K562 (cell line): ENCODE measurements around the gene ZNF343. TPM values are rescaled to one million over a fixed set of nuclear protein-coding genes. Genes with fewer than 3 reads are reported as not detected.

Experiments used
- BRD9 ChIP-seq: fragments of 450-650 bp; IDR thresholded peaks from 2 replicates; pipeline ENCODE4 v1.6.1; 2018; ENCODE audit warnings: low read depth; ENCODE audit not compliant: partially characterized antibody
- CHD1 ChIP-seq: fragments of 200-600 bp; sonication (generic); IDR thresholded peaks from one replicate; pipeline ENCODE4 v1.6.1; 2012; ENCODE audit warnings: mild to moderate bottlenecking, moderate library complexity, low read length, inconsistent platforms
- CTCF ChIP-seq, 3 experiments: IDR thresholded peaks in 2 of 3; conservative IDR thresholded peaks in 1 of 3; 2 replicates each; pipeline ENCODE4 v1.5.1; 2011 to 2012; ENCODE audit warnings: low read length in 3 of 3, mild to moderate bottlenecking in 3 of 3, control low read depth in 2 of 3, improper control_type of control experiment in 1 of 3, inconsistent platforms in 1 of 3, low read depth in 1 of 3, mixed read lengths in 1 of 3, moderate library complexity in 1 of 3; ENCODE audit not compliant: insufficient read depth in 2 of 3
- GABPB1 ChIP-seq: sonication (generic); formaldehyde crosslinking; IDR thresholded peaks from 2 replicates; pipeline ENCODE4 v1.8.0; 2022; ENCODE audit warnings: mild to moderate bottlenecking, missing genetic modification reagents
- HNRNPL ChIP-seq: fragments of 200-400 bp; formaldehyde crosslinking; IDR thresholded peaks from 2 replicates; pipeline ENCODE4 v1.6.1; 2017; ENCODE audit warnings: low read depth, mild to moderate bottlenecking, low read length
- MYC ChIP-seq, 2 experiments: fragments of 250-450 bp in 1 of 2; sonication (Bioruptor Pico) in 1 of 2; IDR thresholded peaks; 2 replicates each; pipeline versions ENCODE4 v1.5.1 to v1.6.1; 2012 to 2021; ENCODE audit warnings: low read depth in 2 of 2, borderline replicate concordance in 1 of 2, improper control_type of control experiment in 1 of 2, low read length in 1 of 2, mild to moderate bottlenecking in 1 of 2, moderate library complexity in 1 of 2
- RBM25 ChIP-seq: fragments of 200-400 bp; formaldehyde crosslinking; IDR thresholded peaks from 2 replicates; pipeline ENCODE4 v1.6.1; 2018; ENCODE audit warnings: low read length, low read depth, moderate library complexity; ENCODE audit not compliant: severe bottlenecking
- SREBF2 ChIP-seq: sonication (generic); formaldehyde crosslinking; IDR thresholded peaks from 2 replicates; pipeline ENCODE4 v1.4.0; 2020; ENCODE audit warnings: mild to moderate bottlenecking, missing genetic modification reagents
- VEZF1 ChIP-seq: fragments of 200-800 bp; sonication (Bioruptor generic); IDR thresholded peaks from 2 replicates; pipeline ENCODE4 v1.6.1; 2017; ENCODE audit warnings: missing genetic modification characterization, missing compliant biosample characterization
- ZBTB7A ChIP-seq: IDR thresholded peaks from 2 replicates; pipeline ENCODE4 v1.6.1; 2011; ENCODE audit warnings: low read depth, mild to moderate bottlenecking, low read length, moderate library complexity, borderline replicate concordance; ENCODE audit not compliant: control insufficient read depth
- ZNF318 ChIP-seq, 2 experiments: fragments of 450-650 bp; IDR thresholded peaks; 2 replicates each; pipeline ENCODE4 v1.6.1; 2016; ENCODE audit warnings: mild to moderate bottlenecking in 2 of 2, borderline replicate concordance in 1 of 2, low read depth in 1 of 2, moderate library complexity in 1 of 2
- polyA plus RNA-seq, 8 experiments: library from polyadenylated mRNA; depleted of rRNA in 4 of 8; stranded (reverse) in 5 of 8; unstranded in 3 of 8; fragments of >200 nt; fragmentation: Nextera tagmentation in 2 of 8; fragmentation: Illumina TruSeq in 1 of 8; extraction: Ambion mirVana in 2 of 8; extraction: Trizol in 1 of 8; gene quantifications; 2 replicates each; pipeline versions ENCODE4 v1.2.1 to v1.2.3, GENCODE V29; 2011 to 2014; ENCODE audit warnings: inconsistent platforms in 1 of 8, missing spikeins in 1 of 8
- total RNA-seq, 7 experiments: library from RNA; depleted of rRNA in 6 of 7; stranded (reverse); fragments of >200 nt in 6 of 7; fragmentation: Illumina TruSeq in 2 of 7; extraction: Trizol in 2 of 7; gene quantifications; 2 replicates each; pipeline versions ENCODE4 v1.2.1 to v1.2.3, GENCODE V29; 2011 to 2021; ENCODE audit warnings: low replicate concordance in 1 of 7
- TF ChIP-seq, protein P1 (sequence below), 2 experiments: fragments of 250-450 bp in 1 of 2; fragments of 450-650 bp in 1 of 2; sonication (Bioruptor Pico) in 1 of 2; IDR thresholded peaks; 2 replicates each; pipeline versions ENCODE4 v1.6.1 to v1.8.0; 2016 to 2021; ENCODE audit warnings: mild to moderate bottlenecking in 2 of 2, moderate library complexity in 2 of 2, missing compliant biosample characterization in 1 of 2, missing genetic modification characterization in 1 of 2

Gene ZNF343
- total and polyA plus RNA-seq, 9 of the 15 experiments (the other 6 are each of a cell fraction or from before 2014, with no cell fraction given) = 1.4 to 9.8 (median 6.4) TPM

- no peak for TF ChIP-seq ZNF318 (IDR thresholded peaks at IDR 0.05; ENCODE audit: borderline replicate concordance in 1 of 2, low read depth in 1 of 2)
- TF ChIP-seq, protein P1, sequence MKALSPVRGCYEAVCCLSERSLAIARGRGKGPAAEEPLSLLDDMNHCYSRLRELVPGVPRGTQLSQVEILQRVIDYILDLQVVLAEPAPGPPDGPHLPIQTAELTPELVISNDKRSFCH (CRISPR knock-in tag; IDR thresholded peaks at IDR 0.05) = no peak
- TF ChIP-seq, protein P1 (tag; IDR thresholded peaks at IDR 0.05) = peak; percentile 20; the same call in 1 of the 2 replicates
- no peak for TF ChIP-seq HNRNPL
- TF ChIP-seq BRD9 = peak; percentile 29
- no peak for TF ChIP-seq CTCF (IDR thresholded peaks at IDR 0.05 in 2 of 3, conservative IDR thresholded peaks at IDR 0.05 in 1 of 3; ENCODE audit: insufficient read depth in 2 of 3, low read depth in 1 of 3, low read length in 3 of 3)
- peak; percentile 43; the same call in 1 of the 2 replicates for TF ChIP-seq VEZF1
- TF ChIP-seq ZBTB7A = 0 out of 2 replicates have a peak, but pooled peaks have one; percentile 35
- TF ChIP-seq SREBF2 = no peak
- no peak for TF ChIP-seq RBM25
- peak; percentile 0; the same call in 1 of the 2 replicates for TF ChIP-seq GABPB1 (CRISPR knock-in tag)
- TF ChIP-seq MYC (IDR thresholded peaks at IDR 0.05; ENCODE audit: low read depth, low read length) = no peak
- no peak for TF ChIP-seq MYC (CRISPR knock-in tag; IDR thresholded peaks at IDR 0.05; ENCODE audit: borderline replicate concordance, low read depth)
- peak; percentile 50 for TF ChIP-seq CHD1
Observed at GRCh38 chr20:2524709-2525506, 16.2 kb upstream of the ZNF343 start (continued).
